GM18870 (cell line): ENCODE results near the gene MEI1.
A peak's percentile ranks its signal among the peaks of the same experiment; 100 is the strongest.

ENCODE experiments used
- ATAC-seq: cut with Tn5 transposase; IDR thresholded peaks from one replicate; pipeline ENCODE4 v1.9.1; 2021; ENCODE audit warnings: moderate library complexity; ENCODE audit not compliant: unreplicated experiment

Gene MEI1

GRCh38 chr22:41742918-41743317 is 43.6 kb downstream of the MEI1 start:
- no peak for ATAC-seq

GRCh38 chr22:41745968-41746367 is 46.7 kb downstream of the MEI1 start:
- ATAC-seq: no peak

- ATAC-seq: peak; percentile 55
Observed at GRCh38 chr22:41746567-41747400, 47.5 kb downstream of the MEI1 start.

- no peak for ATAC-seq
Observed at GRCh38 chr22:41752011-41752970, 53.0 kb downstream of the MEI1 start.

GRCh38 chr22:41753984-41754383 is 54.7 kb downstream of the MEI1 start:
- ATAC-seq: no peak

- ATAC-seq: no peak
Observed at GRCh38 chr22:41757502-41757901, 58.2 kb downstream of the MEI1 start.

- ATAC-seq: no peak
Observed at GRCh38 chr22:41758231-41758630, 58.9 kb downstream of the MEI1 start.

GRCh38 chr22:41762980-41763779 is 63.9 kb downstream of the MEI1 start:
- no peak for ATAC-seq

GRCh38 chr22:41766476-41766875 is 67.2 kb downstream of the MEI1 start:
- no peak for ATAC-seq

- no peak for ATAC-seq
Observed at GRCh38 chr22:41768430-41768829, 69.1 kb downstream of the MEI1 start.

GRCh38 chr22:41770715-41771468 is 71.6 kb downstream of the MEI1 start:
- ATAC-seq: no peak

- no peak for ATAC-seq
Observed at GRCh38 chr22:41772198-41772597, 72.9 kb downstream of the MEI1 start.

- no peak for ATAC-seq
Observed at GRCh38 chr22:41772645-41773044, 73.3 kb downstream of the MEI1 start.

- no peak for ATAC-seq
Observed at GRCh38 chr22:41775338-41775737, 76.0 kb downstream of the MEI1 start.

- no peak for ATAC-seq
Observed at GRCh38 chr22:41775976-41776375, 76.7 kb downstream of the MEI1 start.

GRCh38 chr22:41776381-41776780 is 77.1 kb downstream of the MEI1 start:
- no peak for ATAC-seq

- no peak for ATAC-seq
Observed at GRCh38 chr22:41777749-41778425, 78.6 kb downstream of the MEI1 start.

- no peak for ATAC-seq
Observed at GRCh38 chr22:41779929-41780505, 80.7 kb downstream of the MEI1 start.

- peak; percentile 81 for ATAC-seq
Observed at GRCh38 chr22:41780746-41781505, 81.6 kb downstream of the MEI1 start.
